IMR-90 (cell line): ENCODE results near the gene ST3GAL4.

ENCODE experiments used
- BHLHE40 ChIP-seq: fragments of 150-350 bp; IDR thresholded peaks from 2 replicates; pipeline ENCODE4 v1.6.1; 2016; ENCODE audit warnings: mild to moderate bottlenecking, low read depth, low read length
- CTCF ChIP-seq: conservative IDR thresholded peaks from 2 replicates; pipeline ENCODE4 v1.5.1; 2012; ENCODE audit warnings: mild to moderate bottlenecking, low read depth, low read length, improper control_type of control experiment
- POLR2A ChIP-seq: IDR thresholded peaks from 2 replicates; pipeline ENCODE4 v1.6.1; 2012; ENCODE audit warnings: mild to moderate bottlenecking, low read depth, low read length
- USF2 ChIP-seq: fragments of 150-350 bp; IDR thresholded peaks from 2 replicates; pipeline ENCODE4 v1.6.1; 2017; ENCODE audit warnings: mild to moderate bottlenecking, antibody characterized with exemption, low read length, low read depth

- TF ChIP-seq BHLHE40 (no peak), CTCF (no peak), POLR2A (no peak), USF2 (no peak)
Measured at GRCh38 chr11:126378763-126379162, 23.3 kb downstream of the ST3GAL4 start.
